Caco-2 (cell line): Measurements from ENCODE around the gene CCL13. TPM values are rescaled to one million over a fixed set of nuclear protein-coding genes. Genes with fewer than 3 reads are reported as not detected.

Experiments used
- BruUV-seq: library from RNA; stranded (reverse); fragments of 400-500 nt; replicated peaks from 2 replicates; lab custom pipeline; 2021; lab: Mats Ljungman, UMichigan
- CTCF ChIA-PET: fragments of 300-600 bp; sonication (Branson Sonifier 250); formaldehyde crosslinking; loops from one replicate; lab custom pipeline; 2022; ENCODE audit warnings: antibody characterized with exemption; lab: Charles Lee
- POLR2A ChIA-PET: fragments of 300-600 bp; sonication (Branson Sonifier 250); formaldehyde crosslinking; loops from one replicate; lab custom pipeline; 2022; ENCODE audit warnings: antibody characterized with exemption; lab: Charles Lee
- DNase-seq, 2 experiments: peaks; one replicate each; pipeline versions ENCODE4 v3.0.0 to v3.0.0-alpha.2; 2020 to 2022
- H3K27me3 ChIP-seq: replicated peaks from 2 replicates; pipeline ENCODE4 v1.6.0; 2011; ENCODE audit warnings: low read length; ENCODE audit not compliant: control insufficient read depth, insufficient read depth
- H3K36me3 ChIP-seq: 2 replicates; pipeline ENCODE4 v1.5.1; 2011; ENCODE audit warnings: low read length; ENCODE audit not compliant: control insufficient read depth, insufficient read depth
- H3K4me1 ChIP-seq: fragments of 250-450 bp; sonication (Bioruptor Pico); 2 replicates; pipeline ENCODE4 v1.5.1; 2020; ENCODE audit warnings: mild to moderate bottlenecking
- H3K4me3 ChIP-seq: 2 replicates; pipeline ENCODE4 v1.5.1; 2011; ENCODE audit warnings: low read depth, mild to moderate bottlenecking, control low read depth, low read length
- H3K9me3 ChIP-seq: fragments of 250-450 bp; sonication (Bioruptor Pico); 2 replicates; pipeline ENCODE4 v1.5.1; 2020; ENCODE audit warnings: mild to moderate bottlenecking, moderate library complexity
- H3K27ac Mint-ChIP-seq: one replicate; pipeline ENCODE4 v1.8.0; 2022; ENCODE audit warnings: mixed read lengths; ENCODE audit not compliant: unreplicated experiment
- H3K27me3 Mint-ChIP-seq: one replicate; pipeline ENCODE4 v1.8.0; 2022; ENCODE audit warnings: mixed read lengths; ENCODE audit not compliant: insufficient read depth, unreplicated experiment
- H3K36me3 Mint-ChIP-seq: one replicate; pipeline ENCODE4 v1.8.0; 2022; ENCODE audit warnings: mild to moderate bottlenecking, mixed read lengths; ENCODE audit not compliant: insufficient read depth, unreplicated experiment
- H3K4me1 Mint-ChIP-seq: one replicate; pipeline ENCODE4 v1.8.0; 2022; ENCODE audit warnings: low read depth, mixed read lengths; ENCODE audit not compliant: unreplicated experiment
- H3K4me3 Mint-ChIP-seq: one replicate; pipeline ENCODE4 v1.8.0; 2022; ENCODE audit warnings: mild to moderate bottlenecking, moderate library complexity, mixed read lengths; ENCODE audit not compliant: unreplicated experiment
- H3K9me3 Mint-ChIP-seq: one replicate; pipeline ENCODE4 v1.8.0; 2022; ENCODE audit warnings: mixed read lengths; ENCODE audit not compliant: unreplicated experiment
- intact Hi-C: fragments of 100-400 bp; cut with micrococcal nuclease; formaldehyde crosslinking; loops from one replicate; pipeline ENCODE4 v1.10.0; 2022; ENCODE audit not compliant: unreplicated experiment
- total RNA-seq: library from RNA; stranded (reverse); gene quantifications from 2 replicates; pipeline ENCODE4 v1.2.3, GENCODE V29; 2022
- TF ChIP-seq, protein P1 (sequence below), 2 experiments: fragments of 200-600 bp in 1 of 2; IDR thresholded peaks; 1 replicate in 1 of 2; 2 replicates in 1 of 2; pipeline versions ENCODE4 v1.5.1 to v1.8.0; 2011 to 2022; ENCODE audit warnings: antibody characterized with exemption in 1 of 2, control low read depth in 1 of 2, inconsistent platforms in 1 of 2, low read depth in 1 of 2, low read length in 1 of 2, mild to moderate bottlenecking in 1 of 2, moderate library complexity in 1 of 2; ENCODE audit not compliant: insufficient read depth in 1 of 2, severe bottlenecking in 1 of 2, unreplicated experiment in 1 of 2

The CCL13 gene
- total RNA-seq, 1 experiment from 2014 or later = not detected

GRCh38 chr17:34368946-34369500 lies 12.7 kb downstream of the CCL13 start:
- intact Hi-C loops = no loop called here

DNA sequence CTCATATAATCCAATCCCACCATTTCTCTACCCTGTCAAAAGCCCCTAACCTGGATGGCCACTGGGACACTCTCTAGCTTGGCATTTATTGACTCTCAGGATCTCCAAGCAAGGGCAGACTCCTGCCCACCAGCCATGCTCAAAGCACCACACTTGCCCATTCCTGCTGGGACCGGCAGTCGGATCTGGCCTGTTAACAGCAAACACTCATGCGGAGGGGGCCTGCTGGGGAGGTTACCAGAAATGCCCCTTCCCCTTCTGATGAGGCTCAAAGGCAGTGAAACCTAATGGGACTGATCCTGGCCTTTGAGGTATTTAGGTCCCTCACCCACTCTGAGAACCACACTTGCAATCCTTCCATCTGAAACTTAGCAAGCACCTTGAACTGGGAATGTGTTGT lies 13.3 kb downstream of the CCL13 start:
- TF ChIP-seq, protein P1, sequence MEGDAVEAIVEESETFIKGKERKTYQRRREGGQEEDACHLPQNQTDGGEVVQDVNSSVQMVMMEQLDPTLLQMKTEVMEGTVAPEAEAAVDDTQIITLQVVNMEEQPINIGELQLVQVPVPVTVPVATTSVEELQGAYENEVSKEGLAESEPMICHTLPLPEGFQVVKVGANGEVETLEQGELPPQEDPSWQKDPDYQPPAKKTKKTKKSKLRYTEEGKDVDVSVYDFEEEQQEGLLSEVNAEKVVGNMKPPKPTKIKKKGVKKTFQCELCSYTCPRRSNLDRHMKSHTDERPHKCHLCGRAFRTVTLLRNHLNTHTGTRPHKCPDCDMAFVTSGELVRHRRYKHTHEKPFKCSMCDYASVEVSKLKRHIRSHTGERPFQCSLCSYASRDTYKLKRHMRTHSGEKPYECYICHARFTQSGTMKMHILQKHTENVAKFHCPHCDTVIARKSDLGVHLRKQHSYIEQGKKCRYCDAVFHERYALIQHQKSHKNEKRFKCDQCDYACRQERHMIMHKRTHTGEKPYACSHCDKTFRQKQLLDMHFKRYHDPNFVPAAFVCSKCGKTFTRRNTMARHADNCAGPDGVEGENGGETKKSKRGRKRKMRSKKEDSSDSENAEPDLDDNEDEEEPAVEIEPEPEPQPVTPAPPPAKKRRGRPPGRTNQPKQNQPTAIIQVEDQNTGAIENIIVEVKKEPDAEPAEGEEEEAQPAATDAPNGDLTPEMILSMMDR (IDR thresholded peaks at IDR 0.05; ENCODE audit: insufficient read depth in 1 of 2, low read depth in 1 of 2, low read length in 1 of 2, severe bottlenecking in 1 of 2, unreplicated experiment in 1 of 2) = no peak
- no peak overlapping the region for H3K4me3 ChIP-seq
- no TSS peak for BruUV-seq
- H3K9me3 Mint-ChIP-seq = no peaks in the 10 kb centered on the region
- CTCF ChIA-PET = interaction anchor here (0.6 kb wide), 1 partner anchor 470 kb away, joined by 4 read pairs; no protein-coding TSS in a partner anchor
- peaks cover 9% of the 10 kb centered on the region; the same call in 1 of the 2 replicates for H3K4me1 ChIP-seq
- POLR2A ChIA-PET = no interaction called here
- H3K4me3 Mint-ChIP-seq = no peak overlapping the region
- no peaks in the 10 kb centered on the region for H3K9me3 ChIP-seq
- DNase-seq = no peak
- no peak overlapping the region for H3K27ac Mint-ChIP-seq
- peaks cover 11% of the 10 kb centered on the region for H3K27me3 Mint-ChIP-seq
- H3K36me3 Mint-ChIP-seq = no peaks in the 10 kb centered on the region
- no peaks in the 10 kb centered on the region for H3K27me3 ChIP-seq
- intact Hi-C loops = no loop called here
- peaks cover 6% of the 10 kb centered on the region for H3K4me1 Mint-ChIP-seq
- no peaks in the 10 kb centered on the region for H3K36me3 ChIP-seq

More at GRCh38 chr17:34368946-34369500, 12.7 kb downstream of the CCL13 start:
- Histone ChIP-seq H3K4me1 (peaks cover 9% of the 10 kb centered on the region; the same call in 1 of the 2 replicates), H3K4me3 (no peak overlapping the region), H3K36me3 (no peaks in the 10 kb centered on the region), H3K9me3 (no peaks in the 10 kb centered on the region), H3K27me3 (no peaks in the 10 kb centered on the region)
- TF ChIP-seq, protein P1 (IDR thresholded peaks at IDR 0.05; ENCODE audit: insufficient read depth in 1 of 2, low read depth in 1 of 2, low read length in 1 of 2, severe bottlenecking in 1 of 2, unreplicated experiment in 1 of 2) = no peak
- ChIA-PET POLR2A (no interaction called here), CTCF (interaction anchor here (1.3 kb wide), 1 partner anchor 12 kb away, joined by 3 read pairs; no protein-coding TSS in a partner anchor)
- peaks cover 16% of the 10 kb centered on the region for H3K27me3 Mint-ChIP-seq
- no peaks in the 10 kb centered on the region for H3K36me3 Mint-ChIP-seq
- H3K9me3 Mint-ChIP-seq = no peaks in the 10 kb centered on the region
- BruUV-seq = no TSS peak
- peaks cover 6% of the 10 kb centered on the region for H3K4me1 Mint-ChIP-seq
- DNase-seq = no peak
- H3K4me3 Mint-ChIP-seq = no peak overlapping the region
- H3K27ac Mint-ChIP-seq = no peak overlapping the region

GRCh38 chr17:34370376-34370996 lies 14.2 kb downstream of the CCL13 start:
- H3K27me3 Mint-ChIP-seq = peaks cover 12% of the 10 kb centered on the region
- TF ChIP-seq, protein P1 (IDR thresholded peaks at IDR 0.05; ENCODE audit: insufficient read depth in 1 of 2, low read depth in 1 of 2, low read length in 1 of 2, severe bottlenecking in 1 of 2, unreplicated experiment in 1 of 2) = no peak
- intact Hi-C loops = no loop called here
- H3K27me3 ChIP-seq = no peaks in the 10 kb centered on the region
- no peak overlapping the region for H3K4me3 Mint-ChIP-seq
- H3K9me3 Mint-ChIP-seq = no peaks in the 10 kb centered on the region
- no peaks in the 10 kb centered on the region for H3K9me3 ChIP-seq
- no peaks in the 10 kb centered on the region for H3K36me3 Mint-ChIP-seq
- CTCF ChIA-PET = interaction anchor here (0.6 kb wide), 1 partner anchor 471 kb away, joined by 4 read pairs; no protein-coding TSS in a partner anchor
- H3K27ac Mint-ChIP-seq = no peak overlapping the region
- peaks cover 6% of the 10 kb centered on the region for H3K4me1 Mint-ChIP-seq
- BruUV-seq = no TSS peak
- POLR2A ChIA-PET = no interaction called here
- DNase-seq = no peak
- no peak overlapping the region for H3K4me3 ChIP-seq
- no peaks in the 10 kb centered on the region for H3K36me3 ChIP-seq
- H3K4me1 ChIP-seq = peaks cover 9% of the 10 kb centered on the region; the same call in 1 of the 2 replicates
